Right ventricle myocardium inferior (tissue), 1 donor: Measurements from ENCODE around the gene ZNF846. TPM values are rescaled to one million over a fixed set of nuclear protein-coding genes. Genes with fewer than 3 reads are reported as not detected.
"Not testable (repeated sequence)": the region's sequence is repeated elsewhere in the genome, so short reads cannot be mapped to it uniquely, and the experiment has no call there.

Experiments used
- ATAC-seq: fragments of 200-7000 bp; cut with Tn5 transposase; one replicate; pipeline ENCODE4 v1.9.1; 2020; ENCODE audit warnings: mild to moderate bottlenecking, moderate library complexity
- DNase-seq: peaks from one replicate; pipeline ENCODE4 v3.0.0; 2021; ENCODE audit errors: missing footprints
- intact Hi-C: fragments of 100-400 bp; cut with DNase I; formaldehyde crosslinking; loops from one replicate; pipeline ENCODE4 v1.11.0; 2022
- long read RNA-seq: library from polyadenylated mRNA; unstranded; transcript quantifications from one replicate; pipeline ENCODE4 v2.0.0, GENCODE V29; 2021
- total RNA-seq: library from RNA; stranded (reverse); fragmentation: NEBNext Ultra II Directional; extraction: Animal tissue kit (Norgen Biotek cat#: 25700); gene quantifications from one replicate; pipeline ENCODE4 v1.2.1, GENCODE V29; 2021
- donor health status: DM: no; HTN: yes; CAD: no; lungs with severe emphysema.

The ZNF846 gene
- total RNA-seq: 9.3 TPM
- long read RNA-seq, partial matches to known transcripts: 0 of 3 reads
- long read RNA-seq, other reads (novel, unspliced or antisense): 0 of 3 reads

- DNase-seq: peak; percentile 98
- intact Hi-C loops: loop anchor here (1.0 to 2.0 kb wide), 2 partner anchors 16 to 93 kb away; partner anchors contain the start of gene ZNF562
- ATAC-seq: peak; percentile 99
Observed at GRCh38 chr19:9768175-9769112, at the start of gene ZNF846. Gene ZNF846 (minus strand): TSS chr19:9768738. CDS start chr19:9764950, 3,788 bp downstream.

- intact Hi-C loops: no loop called here
- ATAC-seq: no peak
- no peak for DNase-seq
Observed at GRCh38 chr19:9818175-9818733, 49.7 kb upstream of the ZNF846 start.

- DNase-seq: no peak
- intact Hi-C loops: no loop called here
- ATAC-seq: peak; percentile 20
Observed at GRCh38 chr19:9811139-9811538, 42.6 kb upstream of the ZNF846 start.

- ATAC-seq (no peak), DNase-seq (no peak)
- intact Hi-C loops: no loop called here
Observed at GRCh38 chr19:9808855-9809824, 40.6 kb upstream of the ZNF846 start.

GRCh38 chr19:9806803-9807202, 38.3 kb upstream of the ZNF846 start:
- ATAC-seq: no peak
- DNase-seq: no peak
- intact Hi-C loops: no loop called here

- intact Hi-C loops: no loop called here
- no peak for ATAC-seq
- no peak for DNase-seq
Observed at GRCh38 chr19:9801976-9802375, 33.4 kb upstream of the ZNF846 start.

- DNase-seq: no peak
- ATAC-seq: no peak
- intact Hi-C loops: loop anchor here (5.0 to 10.0 kb wide), 3 partner anchors 212 to 964 kb away; partner anchors contain the start of genes MBD3L1, ZNF266 and ZNF558
Observed at GRCh38 chr19:9799162-9799561, 30.6 kb upstream of the ZNF846 start.

- intact Hi-C loops: loop anchor here (2.0 to 10.0 kb wide), 4 partner anchors 177 to 963 kb away; partner anchors contain the start of genes MBD3L1, ZNF266, ZNF558 and ZNF561
- ATAC-seq: no peak
- no peak for DNase-seq
Observed at GRCh38 chr19:9797871-9798270, 29.3 kb upstream of the ZNF846 start.

- ATAC-seq: peak; percentile 24
- intact Hi-C loops: loop anchor here (1.0 to 10.0 kb wide), 5 partner anchors 171 to 961 kb away; partner anchors contain the start of genes MBD3L1, ZNF266, ZNF558 and ZNF561
- peak; percentile 80 for DNase-seq
Observed at GRCh38 chr19:9796113-9796773, 27.7 kb upstream of the ZNF846 start.

- intact Hi-C loops: loop anchor here (5.0 to 10.0 kb wide), 4 partner anchors 358 to 958 kb away; partner anchors contain the start of genes MBD3L1, ZNF266, ZNF317 and ZNF558
- peak; percentile 17 for ATAC-seq
- DNase-seq: peak; percentile 81
Observed at GRCh38 chr19:9793071-9793591, 24.6 kb upstream of the ZNF846 start.

GRCh38 chr19:9792206-9793070, 23.9 kb upstream of the ZNF846 start:
- DNase-seq: peak; percentile 97
- ATAC-seq: peak; percentile 76
- intact Hi-C loops: loop anchor here (1.0 to 10.0 kb wide), 5 partner anchors 27 to 958 kb away; partner anchors contain the start of genes FBXL12, MBD3L1, ZNF266 and ZNF317

- intact Hi-C loops: loop anchor here (1.0 to 10.0 kb wide), 5 partner anchors 28 to 957 kb away; partner anchors contain the start of genes FBXL12, MBD3L1, ZNF266 and ZNF317
- peak; percentile 97 for DNase-seq
- peak; percentile 81 for ATAC-seq
Observed at GRCh38 chr19:9791552-9792205, 23.1 kb upstream of the ZNF846 start.

- DNase-seq, ATAC-seq: not testable (repeated sequence)
- intact Hi-C loops: loop anchor here (5.0 to 10.0 kb wide), 4 partner anchors 356 to 956 kb away; partner anchors contain the start of genes MBD3L1, ZNF266, ZNF317 and ZNF558
Observed at GRCh38 chr19:9791073-9791367, 22.5 kb upstream of the ZNF846 start.

GRCh38 chr19:9789579-9789978, 21.0 kb upstream of the ZNF846 start:
- ATAC-seq, intact Hi-C loops: not testable (repeated sequence)

GRCh38 chr19:9789066-9789465, 20.5 kb upstream of the ZNF846 start:
- intact Hi-C loops: no loop called here
- no peak for DNase-seq
- no peak for ATAC-seq

More at GRCh38 chr19:9789579-9789978, 21.0 kb upstream of the ZNF846 start:
- not testable (repeated sequence) for DNase-seq

- intact Hi-C loops: not testable (repeated sequence)
Observed at GRCh38 chr19:9788604-9789003, 20.1 kb upstream of the ZNF846 start.

More at GRCh38 chr19:9788604-9789003, 20.1 kb upstream of the ZNF846 start:
- not testable (repeated sequence) for DNase-seq, ATAC-seq
